Epithelial cell of proximal tubule (primary cell): ENCODE results near the gene SLC44A1. TPM values are rescaled to one million over a fixed set of nuclear protein-coding genes. Genes with fewer than 3 reads are reported as not detected.
A peak's percentile ranks its signal among the peaks of the same experiment; 100 is the strongest.

ENCODE experiments used
- DNase-seq: peaks from one replicate; pipeline ENCODE4 v3.0.0-alpha.2; 2011; ENCODE audit warnings: low read depth
- H3K4me3 ChIP-seq: 2 replicates; pipeline ENCODE4 v1.5.1; 2011; ENCODE audit warnings: low read depth, mild to moderate bottlenecking, low read length
- total RNA-seq: library from RNA; depleted of rRNA; stranded (reverse); fragments of >200 nt; gene quantifications from 2 replicates; pipeline ENCODE4 v1.2.3, GENCODE V29; 2015
- TF ChIP-seq, protein P1 (sequence below): conservative IDR thresholded peaks from 2 replicates; pipeline ENCODE4 v1.5.1; 2012; ENCODE audit warnings: low read depth, mild to moderate bottlenecking, low read length

The SLC44A1 gene
- total RNA-seq, 1 donor from 2014 or later: 21.2 TPM

DNA sequence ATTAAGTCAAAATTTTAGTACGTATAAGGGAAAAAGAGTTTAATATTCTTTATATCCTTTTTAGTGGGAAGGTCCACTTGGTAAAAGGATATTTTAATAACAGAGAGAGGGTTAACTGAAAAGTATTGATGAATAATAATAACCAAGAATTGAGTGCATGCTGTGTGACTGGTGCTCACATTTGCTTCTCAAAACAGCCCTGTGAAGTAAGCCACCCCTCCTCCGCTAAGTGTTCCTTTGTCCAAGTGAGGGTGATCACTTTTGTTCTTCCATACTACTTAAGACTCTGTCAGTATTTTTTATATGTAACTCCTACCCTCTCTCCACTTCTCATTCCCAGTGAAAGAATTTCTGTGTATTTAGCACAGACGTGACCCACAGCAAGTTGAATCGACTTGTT lies 51.5 kb downstream of the SLC44A1 start:
- TF ChIP-seq, protein P1, sequence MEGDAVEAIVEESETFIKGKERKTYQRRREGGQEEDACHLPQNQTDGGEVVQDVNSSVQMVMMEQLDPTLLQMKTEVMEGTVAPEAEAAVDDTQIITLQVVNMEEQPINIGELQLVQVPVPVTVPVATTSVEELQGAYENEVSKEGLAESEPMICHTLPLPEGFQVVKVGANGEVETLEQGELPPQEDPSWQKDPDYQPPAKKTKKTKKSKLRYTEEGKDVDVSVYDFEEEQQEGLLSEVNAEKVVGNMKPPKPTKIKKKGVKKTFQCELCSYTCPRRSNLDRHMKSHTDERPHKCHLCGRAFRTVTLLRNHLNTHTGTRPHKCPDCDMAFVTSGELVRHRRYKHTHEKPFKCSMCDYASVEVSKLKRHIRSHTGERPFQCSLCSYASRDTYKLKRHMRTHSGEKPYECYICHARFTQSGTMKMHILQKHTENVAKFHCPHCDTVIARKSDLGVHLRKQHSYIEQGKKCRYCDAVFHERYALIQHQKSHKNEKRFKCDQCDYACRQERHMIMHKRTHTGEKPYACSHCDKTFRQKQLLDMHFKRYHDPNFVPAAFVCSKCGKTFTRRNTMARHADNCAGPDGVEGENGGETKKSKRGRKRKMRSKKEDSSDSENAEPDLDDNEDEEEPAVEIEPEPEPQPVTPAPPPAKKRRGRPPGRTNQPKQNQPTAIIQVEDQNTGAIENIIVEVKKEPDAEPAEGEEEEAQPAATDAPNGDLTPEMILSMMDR: no peak
- DNase-seq: no peak
- no peak overlapping the region for H3K4me3 ChIP-seq

DNA sequence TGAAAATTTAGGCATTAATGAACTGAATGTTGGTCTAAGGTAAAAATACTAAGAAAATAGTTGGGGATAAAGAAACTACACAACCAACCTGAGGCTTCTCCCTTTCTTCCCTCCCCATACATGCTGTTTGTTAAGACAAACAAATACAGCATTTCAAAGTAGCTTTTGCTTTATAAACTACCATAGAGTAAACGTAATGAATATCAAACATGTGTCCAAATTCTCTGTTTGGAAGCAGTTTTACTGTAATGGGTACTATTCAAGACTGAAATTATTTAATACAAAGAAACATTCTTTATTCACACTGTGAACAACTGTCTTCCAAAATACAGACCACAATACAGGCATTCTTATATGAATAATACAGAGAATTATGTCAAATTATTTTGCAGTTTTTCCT lies 52.0 kb downstream of the SLC44A1 start:
- TF ChIP-seq, protein P1: no peak
- DNase-seq: no peak
- no peak overlapping the region for H3K4me3 ChIP-seq

DNA sequence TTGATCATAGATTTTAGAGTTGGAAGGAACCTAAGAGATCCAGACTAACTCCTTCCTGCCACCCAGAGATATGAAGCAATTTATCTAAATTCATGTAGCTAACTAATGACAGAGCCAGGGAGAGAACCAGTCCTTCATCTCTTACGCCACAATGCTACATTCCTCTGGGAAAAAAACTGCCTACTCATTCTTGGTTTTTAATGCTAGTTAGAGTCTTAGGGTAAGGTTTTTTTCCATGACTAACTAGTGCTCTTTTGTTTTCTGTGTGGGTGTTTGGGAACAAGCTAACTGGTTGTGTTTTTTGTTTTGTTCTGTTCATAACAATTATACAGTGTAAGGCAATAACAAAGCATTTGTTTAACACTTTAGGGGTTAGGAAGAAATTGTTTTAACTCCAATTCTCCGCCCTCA lies 52.4 kb downstream of the SLC44A1 start:
- TF ChIP-seq, protein P1: no peak
- DNase-seq: peak; percentile 94
- no peak overlapping the region for H3K4me3 ChIP-seq

DNA sequence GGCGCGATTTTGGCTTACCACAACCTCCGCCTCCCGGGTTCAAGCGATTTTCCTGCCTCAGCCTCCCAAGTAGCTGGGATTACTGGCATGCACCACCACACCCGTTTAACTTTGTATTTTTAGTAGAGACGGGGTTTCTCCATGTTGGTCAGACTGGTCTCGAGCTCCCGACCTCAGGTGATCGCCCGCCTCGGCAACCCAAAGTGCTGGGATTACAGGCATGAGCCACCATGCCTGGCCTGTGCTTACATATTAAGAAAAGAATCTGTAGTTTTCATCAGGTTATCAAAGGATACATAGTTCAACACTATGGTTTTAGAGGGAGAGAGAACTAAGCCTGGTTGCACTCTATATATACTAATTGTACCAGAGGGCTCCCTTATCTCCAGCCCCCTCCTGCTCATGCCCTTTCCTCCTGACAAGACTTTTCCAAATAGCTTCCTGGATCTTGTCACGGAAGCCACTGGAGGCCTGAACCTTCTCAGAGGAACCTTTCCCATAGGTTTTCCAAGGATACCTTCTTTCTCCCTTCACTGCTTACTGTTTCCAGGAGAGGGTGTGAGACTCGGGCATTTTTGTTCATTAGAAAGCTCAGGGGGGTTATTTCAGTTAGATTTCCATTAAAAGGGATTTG lies 53.1 kb downstream of the SLC44A1 start:
- no peak overlapping the region for H3K4me3 ChIP-seq
- TF ChIP-seq, protein P1: no peak
- DNase-seq: no peak

DNA sequence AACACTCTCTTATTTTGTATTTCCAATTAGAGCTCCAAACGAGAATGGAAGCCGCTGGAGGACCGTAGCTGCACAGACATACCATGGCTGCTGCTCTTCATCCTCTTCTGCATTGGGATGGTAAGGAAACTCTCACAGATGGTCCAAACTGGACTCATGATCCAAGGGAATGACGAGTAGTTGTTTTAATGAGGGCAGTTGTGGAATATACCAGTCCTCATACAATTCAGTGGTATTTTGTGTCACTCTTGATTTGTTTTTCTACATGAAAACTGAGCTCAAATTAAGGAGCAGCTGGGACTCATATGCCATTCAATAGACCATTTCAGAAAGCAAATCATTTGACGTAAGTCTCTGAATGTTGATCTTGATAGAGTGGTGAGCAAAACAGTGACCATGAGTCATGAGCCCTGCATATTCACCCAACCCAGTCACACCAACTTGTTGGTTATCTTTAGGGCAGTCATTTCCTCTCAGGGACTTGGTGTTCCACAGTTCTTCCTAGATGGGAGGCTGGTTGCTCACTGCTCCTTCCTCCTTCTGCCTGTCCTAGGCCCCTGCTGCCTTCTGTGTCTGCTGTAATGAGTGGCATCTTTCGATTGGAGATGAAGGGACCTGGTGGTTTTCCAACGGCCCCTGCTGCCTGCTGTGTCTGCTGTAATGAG lies 54.9 kb downstream of the SLC44A1 start:
- peak; percentile 94 for DNase-seq
- TF ChIP-seq, protein P1: no peak
- no peak overlapping the region for H3K4me3 ChIP-seq

DNA sequence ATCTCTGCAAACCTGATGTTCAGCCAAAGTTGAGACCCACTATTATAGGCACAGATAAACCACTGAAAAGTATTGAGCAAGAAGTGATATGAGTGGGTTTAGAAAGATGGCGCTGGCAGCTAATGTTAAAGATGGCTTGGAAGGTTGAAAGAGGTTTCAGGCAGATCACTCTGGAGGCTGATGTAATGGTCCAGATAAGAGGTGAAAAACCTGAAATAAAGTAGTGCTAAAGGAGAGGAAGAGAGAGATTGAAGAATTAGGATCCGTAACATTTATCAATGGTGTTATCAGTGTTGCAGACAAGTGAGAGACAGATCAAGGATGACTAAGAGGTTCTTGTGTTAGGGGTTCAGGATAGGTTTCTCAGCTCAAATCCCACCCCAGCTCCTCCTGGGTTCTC lies 58.3 kb downstream of the SLC44A1 start:
- no peak overlapping the region for H3K4me3 ChIP-seq
- DNase-seq: no peak
- TF ChIP-seq, protein P1: no peak

DNA sequence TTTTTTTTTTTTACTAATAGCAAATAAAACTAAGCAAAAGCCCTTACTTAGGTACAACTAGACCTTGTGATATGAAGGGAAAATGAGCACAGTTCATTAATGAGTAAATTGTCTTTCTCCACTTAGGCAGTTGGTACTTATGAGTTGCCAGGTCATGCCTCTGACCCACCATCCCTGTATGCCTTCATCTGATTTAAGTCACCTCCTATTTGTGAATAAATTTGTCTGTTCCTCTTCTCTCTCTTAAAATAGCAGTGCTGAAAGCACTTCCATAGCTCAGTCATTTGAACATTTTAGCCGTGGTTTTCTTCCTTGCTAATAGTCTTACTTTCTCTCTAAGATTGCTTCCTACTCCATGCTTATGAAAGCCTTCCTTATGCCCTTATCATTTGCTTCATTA lies 61.4 kb downstream of the SLC44A1 start:
- TF ChIP-seq, protein P1: no peak
- DNase-seq: no peak
- no peak overlapping the region for H3K4me3 ChIP-seq
